ENCODE measurements around the gene GLTP. TPM values are rescaled to one million over a fixed set of nuclear protein-coding genes. Genes with fewer than 3 reads are reported as not detected.

Gene GLTP
- total RNA-seq, 1 donor from 2014 or later: 51.2 TPM

DNA sequence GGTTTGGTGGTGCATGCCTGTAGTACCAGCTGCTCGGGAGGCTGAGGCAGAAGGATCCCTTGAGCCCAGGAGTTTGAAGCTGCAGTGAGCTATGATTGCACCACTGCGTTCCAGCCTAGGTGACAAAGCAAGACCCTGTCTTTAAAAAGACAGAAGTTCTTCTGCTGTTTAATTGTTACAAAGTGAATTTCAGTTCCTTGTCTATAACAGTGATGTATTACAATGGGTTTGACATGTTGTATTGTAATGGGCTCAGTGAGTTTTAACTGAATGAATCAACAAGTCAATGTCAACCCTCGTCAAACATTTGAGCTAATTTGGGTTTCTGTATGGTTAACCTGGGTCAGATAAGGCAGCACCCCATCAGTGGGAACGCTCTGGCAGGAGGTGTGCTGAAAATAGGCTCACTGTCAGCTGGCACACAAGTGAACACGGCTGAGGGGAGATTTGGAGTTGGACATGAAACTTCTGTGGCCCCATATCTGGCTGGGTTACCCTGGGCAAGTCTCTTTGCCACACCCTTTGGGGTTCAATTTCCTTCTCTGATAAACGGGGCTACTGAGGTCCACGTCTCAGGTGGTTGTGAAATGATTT lies 33.1 kb downstream of the GLTP start:
- Mint-ChIP-seq H3K27ac (ENCODE audit: unreplicated experiment) (no peak overlapping the region), H3K27me3 (ENCODE audit: unreplicated experiment) (peaks cover 2% of the 10 kb centered on the region), H3K4me3 (ENCODE audit: unreplicated experiment) (no peak overlapping the region), H3K4me1 (ENCODE audit: unreplicated experiment) (peaks cover 8% of the 10 kb centered on the region), H3K36me3 (ENCODE audit: low read depth, unreplicated experiment) (peaks cover 5% of the 10 kb centered on the region), H3K9me3 (ENCODE audit: unreplicated experiment) (no peaks in the 10 kb centered on the region)
- TF ChIP-seq, protein P1, sequence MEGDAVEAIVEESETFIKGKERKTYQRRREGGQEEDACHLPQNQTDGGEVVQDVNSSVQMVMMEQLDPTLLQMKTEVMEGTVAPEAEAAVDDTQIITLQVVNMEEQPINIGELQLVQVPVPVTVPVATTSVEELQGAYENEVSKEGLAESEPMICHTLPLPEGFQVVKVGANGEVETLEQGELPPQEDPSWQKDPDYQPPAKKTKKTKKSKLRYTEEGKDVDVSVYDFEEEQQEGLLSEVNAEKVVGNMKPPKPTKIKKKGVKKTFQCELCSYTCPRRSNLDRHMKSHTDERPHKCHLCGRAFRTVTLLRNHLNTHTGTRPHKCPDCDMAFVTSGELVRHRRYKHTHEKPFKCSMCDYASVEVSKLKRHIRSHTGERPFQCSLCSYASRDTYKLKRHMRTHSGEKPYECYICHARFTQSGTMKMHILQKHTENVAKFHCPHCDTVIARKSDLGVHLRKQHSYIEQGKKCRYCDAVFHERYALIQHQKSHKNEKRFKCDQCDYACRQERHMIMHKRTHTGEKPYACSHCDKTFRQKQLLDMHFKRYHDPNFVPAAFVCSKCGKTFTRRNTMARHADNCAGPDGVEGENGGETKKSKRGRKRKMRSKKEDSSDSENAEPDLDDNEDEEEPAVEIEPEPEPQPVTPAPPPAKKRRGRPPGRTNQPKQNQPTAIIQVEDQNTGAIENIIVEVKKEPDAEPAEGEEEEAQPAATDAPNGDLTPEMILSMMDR (IDR thresholded peaks at IDR 0.05; ENCODE audit: unreplicated experiment): no peak
- no peak for DNase-seq (ENCODE audit: low spot score)

DNA sequence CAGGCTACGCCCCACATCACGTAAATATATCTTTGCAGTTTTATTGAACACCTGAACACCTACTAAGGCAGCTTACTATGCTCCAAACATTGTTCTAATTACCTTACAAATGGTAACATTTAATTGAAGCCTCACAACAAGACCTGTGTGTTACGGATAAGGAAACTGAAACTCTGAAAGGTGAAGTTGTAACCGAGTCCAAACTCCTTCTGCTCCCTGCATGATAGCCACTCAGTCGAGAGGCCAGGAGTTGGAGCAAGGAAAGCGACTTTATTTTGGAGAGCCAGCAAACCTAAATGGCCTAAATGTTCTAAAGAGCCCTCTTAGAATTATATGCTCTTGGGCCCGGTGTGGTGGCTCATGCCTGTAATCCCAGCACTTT lies 34.5 kb downstream of the GLTP start:
- TF ChIP-seq, protein P1 (IDR thresholded peaks at IDR 0.05; ENCODE audit: unreplicated experiment): no peak
- Mint-ChIP-seq H3K9me3 (ENCODE audit: unreplicated experiment) (no peaks in the 10 kb centered on the region), H3K27me3 (ENCODE audit: unreplicated experiment) (peaks cover 3% of the 10 kb centered on the region), H3K4me1 (ENCODE audit: unreplicated experiment) (peaks cover 8% of the 10 kb centered on the region), H3K27ac (ENCODE audit: unreplicated experiment) (no peak overlapping the region), H3K4me3 (ENCODE audit: unreplicated experiment) (no peak overlapping the region), H3K36me3 (ENCODE audit: low read depth, unreplicated experiment) (no peaks in the 10 kb centered on the region)
- no peak for DNase-seq (ENCODE audit: low spot score)

DNA sequence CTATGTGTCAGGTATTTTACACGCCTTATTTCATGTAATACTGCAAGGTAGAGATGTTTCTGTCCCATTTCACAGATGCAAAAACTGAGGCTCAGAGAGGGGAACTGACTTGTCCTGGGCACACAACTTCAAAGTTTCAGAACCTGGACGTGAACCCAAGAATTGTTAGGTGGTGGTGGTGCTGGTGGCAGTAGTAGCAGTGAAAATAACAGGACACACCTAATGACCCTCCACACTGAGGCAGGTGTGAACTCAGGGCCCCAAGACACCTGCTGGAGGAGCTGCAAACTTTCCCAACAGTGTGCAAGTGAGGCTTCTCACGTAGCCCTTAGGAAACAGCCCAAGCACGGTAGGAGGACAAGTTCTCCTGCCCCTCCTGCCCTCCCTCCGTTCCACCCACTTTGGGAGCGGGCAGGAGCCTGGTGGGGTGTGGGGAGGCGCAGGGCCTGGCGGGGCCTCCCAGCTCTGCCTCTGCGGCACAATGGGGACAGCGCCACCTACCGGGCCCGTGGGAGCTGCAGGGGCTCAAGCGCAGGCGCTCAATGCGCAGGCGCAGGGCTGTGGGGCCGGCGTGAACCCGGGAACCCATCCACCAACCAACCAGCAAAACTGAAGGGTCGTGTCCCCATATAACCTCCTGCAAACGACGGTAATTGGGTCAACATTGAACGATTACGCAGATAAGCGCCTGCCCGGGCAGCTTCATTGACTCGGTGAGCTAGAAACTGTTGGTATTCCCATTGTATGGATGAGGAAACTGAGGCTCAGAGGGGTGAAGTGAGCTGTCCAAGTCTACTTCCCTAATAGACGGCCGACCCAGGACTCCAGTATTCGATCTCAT lies 35.1 kb downstream of the GLTP start:
- TF ChIP-seq, protein P1 (IDR thresholded peaks at IDR 0.05; ENCODE audit: unreplicated experiment): peak; percentile 97
- Mint-ChIP-seq H3K4me1 (ENCODE audit: unreplicated experiment) (peaks cover 13% of the 10 kb centered on the region), H3K4me3 (ENCODE audit: unreplicated experiment) (no peak overlapping the region), H3K27ac (ENCODE audit: unreplicated experiment) (no peak overlapping the region), H3K27me3 (ENCODE audit: unreplicated experiment) (peaks cover 6% of the 10 kb centered on the region), H3K36me3 (ENCODE audit: low read depth, unreplicated experiment) (no peaks in the 10 kb centered on the region), H3K9me3 (ENCODE audit: unreplicated experiment) (no peaks in the 10 kb centered on the region)
- peak; percentile 97 for DNase-seq (ENCODE audit: low spot score)

DNA sequence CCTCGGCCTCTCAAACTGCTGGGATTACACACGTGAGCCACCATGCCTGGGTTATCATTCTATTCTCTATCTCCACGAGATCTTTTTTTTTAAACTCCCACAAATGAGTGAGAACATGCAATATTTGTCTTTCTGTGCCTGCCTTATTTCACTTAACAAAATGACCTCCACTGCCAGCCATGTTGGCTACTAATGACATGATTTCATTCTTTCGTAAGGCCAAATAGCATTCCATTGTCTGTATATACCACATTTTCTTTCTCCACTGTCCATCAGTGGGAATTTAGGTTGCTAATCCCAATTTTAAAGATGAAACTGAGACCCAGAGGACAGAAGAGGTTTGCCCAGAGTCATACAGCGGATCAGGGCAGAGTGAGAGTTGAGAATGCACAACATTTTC lies 36.2 kb downstream of the GLTP start:
- DNase-seq (ENCODE audit: low spot score): no peak
- Mint-ChIP-seq H3K4me1 (ENCODE audit: unreplicated experiment) (peaks cover 13% of the 10 kb centered on the region), H3K4me3 (ENCODE audit: unreplicated experiment) (no peak overlapping the region), H3K27ac (ENCODE audit: unreplicated experiment) (no peak overlapping the region), H3K36me3 (ENCODE audit: low read depth, unreplicated experiment) (no peaks in the 10 kb centered on the region), H3K9me3 (ENCODE audit: unreplicated experiment) (no peaks in the 10 kb centered on the region), H3K27me3 (ENCODE audit: unreplicated experiment) (peaks cover 6% of the 10 kb centered on the region)
- TF ChIP-seq, protein P1 (IDR thresholded peaks at IDR 0.05; ENCODE audit: unreplicated experiment): no peak

DNA sequence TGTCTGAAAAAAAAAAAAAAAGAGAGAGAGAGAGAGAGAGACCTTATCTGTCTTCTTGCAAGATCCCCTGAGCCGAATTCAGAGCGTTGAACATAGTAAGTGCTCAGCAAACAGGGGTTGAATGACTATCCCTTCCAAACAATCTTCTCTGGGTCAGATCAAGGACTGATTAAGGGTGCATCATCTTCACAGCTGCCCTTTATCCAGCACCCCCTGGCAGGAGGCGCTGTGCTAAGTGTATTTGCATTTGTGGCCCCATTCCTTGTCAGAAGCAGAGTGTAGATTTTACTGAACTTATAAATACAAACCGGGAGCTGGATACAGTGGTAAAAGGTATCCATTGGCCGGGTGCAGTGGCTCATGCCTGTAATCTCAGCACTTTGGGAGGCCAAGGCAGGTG lies 38.3 kb downstream of the GLTP start:
- Mint-ChIP-seq H3K4me3 (ENCODE audit: unreplicated experiment) (no peak overlapping the region), H3K27ac (ENCODE audit: unreplicated experiment) (no peak overlapping the region)
- TF ChIP-seq, protein P1 (IDR thresholded peaks at IDR 0.05; ENCODE audit: unreplicated experiment): peak; percentile 7

More for the DNA sequence above, 38.3 kb downstream of the GLTP start:
- Mint-ChIP-seq H3K27me3 (ENCODE audit: unreplicated experiment) (peaks cover 6% of the 10 kb centered on the region), H3K4me1 (ENCODE audit: unreplicated experiment) (peaks cover 13% of the 10 kb centered on the region), H3K9me3 (ENCODE audit: unreplicated experiment) (no peaks in the 10 kb centered on the region), H3K36me3 (ENCODE audit: low read depth, unreplicated experiment) (no peaks in the 10 kb centered on the region)
- DNase-seq (ENCODE audit: low spot score): no peak
